ENCODE results near the gene RPL37A. TPM values are rescaled to one million over a fixed set of nuclear protein-coding genes. Genes with fewer than 3 reads are reported as not detected.

The RPL37A gene
- 883 and 1,036 TPM in 2 replicates for total RNA-seq

GRCh38 chr2:216498379-216499352 lies at the start of gene RPL37A:
RPL37A (plus strand) TSS chr2:216498844; CDS start chr2:216498875, 31 bp downstream.

Other genes starting within 250 kb of the RPL37A start
- 0.52 and 1.1 TPM in 2 replicates for gene MARCHF4, start 126.4 kb upstream of the RPL37A start, total RNA-seq
- gene SMARCAL1, start 86.4 kb upstream of the RPL37A start, total RNA-seq, result 17.9 and 19.1 TPM in 2 replicates
- gene IGFBP2, start 134.6 kb downstream of the RPL37A start, total RNA-seq, result 13.5 and 13.6 TPM in 2 replicates
- 706 and 1,050 TPM in 2 replicates for gene IGFBP5, start 196.7 kb downstream of the RPL37A start, total RNA-seq

All from articular chondrocyte of knee joint (primary cell).